Measurements from ENCODE around the gene RGS16. TPM values are rescaled to one million over a fixed set of nuclear protein-coding genes. Genes with fewer than 3 reads are reported as not detected.

The RGS16 gene
- polyA plus RNA-seq, 1 of the 3 experiments (the other 2 are of a cell fraction) = 0.79 TPM

GRCh38 chr1:182625024-182625423 lies 20.8 kb upstream of the RGS16 start:
- no peaks in the 10 kb centered on the region for H3K9me2 ChIP-seq
- H3K9me3 ChIP-seq = 0 out of 2 replicates have a peak, but pooled peaks cover 3% of the 10 kb centered on the region
- H3K4me1 ChIP-seq (ENCODE audit: control insufficient read depth in 1 of 2, insufficient read depth in 2 of 2, low read depth in 1 of 2, low read length in 1 of 2) = peaks cover 7 to 10% of the 10 kb centered on the region in 2 experiments; a peak in 3 of 4 replicates
- no peak overlapping the region for H3K4me2 ChIP-seq
- H3K4me3 ChIP-seq (ENCODE audit: low read depth in 2 of 2, low read length in 1 of 2) = no peak overlapping the region
- DNase-seq = no peak
- no peak overlapping the region for H3K9ac ChIP-seq
- H2AFZ ChIP-seq (ENCODE audit: low read depth) = no peak overlapping the region
- no peaks in the 10 kb centered on the region for H3F3A ChIP-seq (replicated peaks; ENCODE audit: insufficient read depth)
- H3K79me2 ChIP-seq (ENCODE audit: insufficient read depth) = no peaks in the 10 kb centered on the region
- H3K27me3 ChIP-seq (ENCODE audit: insufficient read depth) = no peaks in the 10 kb centered on the region
- H3K27ac ChIP-seq (ENCODE audit: low read depth in 2 of 2, low read length in 1 of 2) = no peak overlapping the region
- CTCF ChIA-PET = interaction anchor here (0.9 to 1.6 kb wide), 3 partner anchors 9 to 160 kb away, joined by 3 to 6 read pairs (median 4); no protein-coding TSS in a partner anchor
- WGBS (ENCODE audit: low lambda C conversion rate) = 72% methylated on average over 3 of the region's 3 CpGs
- H4K20me1 ChIP-seq (ENCODE audit: insufficient read depth) = no peaks in the 10 kb centered on the region
- H3K36me3 ChIP-seq (replicated peaks in 1 of 2; ENCODE audit: control insufficient read depth in 1 of 2, insufficient read depth in 2 of 2, low read length in 1 of 2) = no peaks in the 10 kb centered on the region
- no peak for TF ChIP-seq USF2 (IDR thresholded peaks at IDR 0.05; ENCODE audit: borderline replicate concordance, low read depth, low read length)
- no peak for TF ChIP-seq TEAD4 (IDR thresholded peaks at IDR 0.05; ENCODE audit: borderline replicate concordance, insufficient read depth)
- no peak for TF ChIP-seq CTCF (IDR thresholded peaks at IDR 0.05)
- no peak for TF ChIP-seq TAF1 (IDR thresholded peaks at IDR 0.05; ENCODE audit: borderline replicate concordance, low read depth, low read length)
- TF ChIP-seq MXI1 (IDR thresholded peaks at IDR 0.05; ENCODE audit: low read depth, low read length) = no peak
- no peak for TF ChIP-seq GATA2 (CRISPR knock-in tag; IDR thresholded peaks at IDR 0.05)
- no peak for TF ChIP-seq NRF1 (IDR thresholded peaks at IDR 0.05; ENCODE audit: low read depth, low read length)
- POLR2A ChIA-PET = no interaction called here

GRCh38 chr1:182624577-182624976 lies 20.4 kb upstream of the RGS16 start:
- no peaks in the 10 kb centered on the region for H4K20me1 ChIP-seq (ENCODE audit: insufficient read depth)
- H3K79me2 ChIP-seq (ENCODE audit: insufficient read depth) = no peaks in the 10 kb centered on the region
- 0 out of 2 replicates have a peak, but pooled peaks cover 3% of the 10 kb centered on the region for H3K9me3 ChIP-seq
- ChIA-PET POLR2A (no interaction called here), CTCF (interaction anchor here (0.9 to 1.8 kb wide), 3 partner anchors 15 to 160 kb away, joined by 3 to 5 read pairs (median 5); no protein-coding TSS in a partner anchor)
- H3K9me2 ChIP-seq = no peaks in the 10 kb centered on the region
- H3K4me3 ChIP-seq (ENCODE audit: low read depth in 2 of 2, low read length in 1 of 2) = no peak overlapping the region
- H2AFZ ChIP-seq (ENCODE audit: low read depth) = no peak overlapping the region
- no peaks in the 10 kb centered on the region for H3K36me3 ChIP-seq (replicated peaks in 1 of 2; ENCODE audit: control insufficient read depth in 1 of 2, insufficient read depth in 2 of 2, low read length in 1 of 2)
- no peak overlapping the region for H3K27ac ChIP-seq (ENCODE audit: low read depth in 2 of 2, low read length in 1 of 2)
- H3K27me3 ChIP-seq (ENCODE audit: insufficient read depth) = no peaks in the 10 kb centered on the region
- no peak overlapping the region for H3K9ac ChIP-seq
- peaks cover 6 to 7% of the 10 kb centered on the region in 2 experiments; a peak in 3 of 4 replicates for H3K4me1 ChIP-seq (ENCODE audit: control insufficient read depth in 1 of 2, insufficient read depth in 2 of 2, low read depth in 1 of 2, low read length in 1 of 2)
- 14% methylated on average over 1 of the region's 1 CpG for WGBS (ENCODE audit: low lambda C conversion rate)
- no peak overlapping the region for H3K4me2 ChIP-seq
- H3F3A ChIP-seq (replicated peaks; ENCODE audit: insufficient read depth) = no peaks in the 10 kb centered on the region
- DNase-seq = no peak
- TF ChIP-seq USF1 (IDR thresholded peaks at IDR 0.05; ENCODE audit: borderline replicate concordance, low read depth) (no peak), RCOR1 (IDR thresholded peaks at IDR 0.05; ENCODE audit: low read length) (no peak), TCF12 (IDR thresholded peaks at IDR 0.05) (no peak), ELF1 (IDR thresholded peaks at IDR 0.05) (no peak), REST (IDR thresholded peaks at IDR 0.05; ENCODE audit: low read depth, low read length) (no peak), POLR2AphosphoS5 (IDR thresholded peaks at IDR 0.05; ENCODE audit: low read depth, low read length) (no peak), CTCF (IDR thresholded peaks at IDR 0.05) (no peak), USF2 (IDR thresholded peaks at IDR 0.05; ENCODE audit: borderline replicate concordance, low read depth, low read length) (no peak), RFX5 (IDR thresholded peaks at IDR 0.05; ENCODE audit: low read length) (no peak), SIN3A (IDR thresholded peaks at IDR 0.05; ENCODE audit: borderline replicate concordance, low read depth, low read length) (no peak), GABPA (IDR thresholded peaks at IDR 0.05; ENCODE audit: low read depth) (no peak), FOSL2 (IDR thresholded peaks at IDR 0.05; ENCODE audit: borderline replicate concordance, low read depth) (no peak)
